Measurements from ENCODE around the gene NUDT10.

The NUDT10 gene

DNA sequence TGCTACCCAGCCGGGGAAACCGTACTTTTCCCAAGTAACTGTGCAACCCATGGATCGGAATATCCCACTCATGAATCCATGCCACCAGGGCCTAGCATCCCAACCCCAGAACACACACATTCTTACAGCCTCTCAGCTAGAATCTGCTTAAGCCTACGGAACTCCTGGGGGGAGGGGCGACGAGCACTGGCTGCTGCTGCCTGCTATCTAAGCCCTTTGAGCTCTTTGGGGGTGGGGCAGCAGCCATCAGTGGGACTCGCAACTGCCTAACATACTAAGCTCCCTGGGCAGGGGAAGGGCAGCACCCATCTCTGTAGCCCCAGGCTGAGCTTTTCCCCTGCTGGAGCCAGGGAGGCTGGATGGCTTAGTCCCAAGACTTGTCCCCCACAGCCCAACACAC, 28.6 kb downstream of the NUDT10 start:
- TF ChIP-seq, protein P1, sequence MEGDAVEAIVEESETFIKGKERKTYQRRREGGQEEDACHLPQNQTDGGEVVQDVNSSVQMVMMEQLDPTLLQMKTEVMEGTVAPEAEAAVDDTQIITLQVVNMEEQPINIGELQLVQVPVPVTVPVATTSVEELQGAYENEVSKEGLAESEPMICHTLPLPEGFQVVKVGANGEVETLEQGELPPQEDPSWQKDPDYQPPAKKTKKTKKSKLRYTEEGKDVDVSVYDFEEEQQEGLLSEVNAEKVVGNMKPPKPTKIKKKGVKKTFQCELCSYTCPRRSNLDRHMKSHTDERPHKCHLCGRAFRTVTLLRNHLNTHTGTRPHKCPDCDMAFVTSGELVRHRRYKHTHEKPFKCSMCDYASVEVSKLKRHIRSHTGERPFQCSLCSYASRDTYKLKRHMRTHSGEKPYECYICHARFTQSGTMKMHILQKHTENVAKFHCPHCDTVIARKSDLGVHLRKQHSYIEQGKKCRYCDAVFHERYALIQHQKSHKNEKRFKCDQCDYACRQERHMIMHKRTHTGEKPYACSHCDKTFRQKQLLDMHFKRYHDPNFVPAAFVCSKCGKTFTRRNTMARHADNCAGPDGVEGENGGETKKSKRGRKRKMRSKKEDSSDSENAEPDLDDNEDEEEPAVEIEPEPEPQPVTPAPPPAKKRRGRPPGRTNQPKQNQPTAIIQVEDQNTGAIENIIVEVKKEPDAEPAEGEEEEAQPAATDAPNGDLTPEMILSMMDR (IDR thresholded peaks at IDR 0.05; ENCODE audit: control insufficient read depth, insufficient read depth, low read depth, low read length, missing control alignments) = no peak
- DNase-seq (ENCODE audit: low read depth) = no peak
- no peak overlapping the region for H3K4me3 ChIP-seq (ENCODE audit: control insufficient read depth, low read depth, low read length)

DNA sequence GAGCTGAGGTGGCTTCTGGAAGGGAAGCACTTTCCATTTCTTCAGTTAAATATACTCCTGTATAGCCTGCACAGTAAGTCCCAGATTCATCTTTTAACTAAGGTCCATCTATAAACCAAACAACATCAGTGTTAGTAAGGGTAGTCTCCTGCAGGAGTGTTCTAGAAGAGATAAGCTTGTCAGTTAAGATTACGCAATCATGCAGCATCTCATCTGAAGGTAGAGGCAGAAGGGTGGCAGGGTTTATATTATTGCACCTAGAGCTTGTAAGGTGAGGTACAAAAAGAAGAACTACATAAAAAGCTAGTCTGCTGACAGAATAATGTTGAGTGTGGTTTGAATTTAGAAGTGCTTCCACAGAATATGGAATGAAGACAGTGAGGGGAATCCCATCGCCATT, 44.0 kb downstream of the NUDT10 start:
- H3K4me3 ChIP-seq (ENCODE audit: control insufficient read depth, low read depth, low read length) = no peak overlapping the region
- TF ChIP-seq, protein P1 (IDR thresholded peaks at IDR 0.05; ENCODE audit: control insufficient read depth, insufficient read depth, low read depth, low read length, missing control alignments) = no peak
- no peak for DNase-seq (ENCODE audit: low read depth)

All from AG09309 (cell line).